Breast epithelium (tissue), 4 donors: ENCODE results near the gene CDH16. TPM values are rescaled to one million over a fixed set of nuclear protein-coding genes. Genes with fewer than 3 reads are reported as not detected.
"Not testable (repeated sequence)": the region's sequence is repeated elsewhere in the genome, so short reads cannot be mapped to it uniquely, and the experiment has no call there.

Experiments
- DNase-seq, 2 donors: peaks; one replicate each; pipeline ENCODE4 v3.0.0-alpha.2; 2019; ENCODE audit warnings: low spot score in 2 of 2
- H3K27ac ChIP-seq, 2 donors: fragments of 200-600 bp; sonication (generic) in 1 of 2; one replicate each; pipeline ENCODE4 v1.5.1; 2016 to 2019; ENCODE audit warnings: mild to moderate bottlenecking in 1 of 2
- H3K27me3 ChIP-seq, 2 donors: fragments of 200-600 bp; sonication (generic) in 1 of 2; one replicate each; pipeline versions ENCODE4 v1.5.1 to v1.6.0; 2017 to 2019; ENCODE audit warnings: control low read depth in 1 of 2, mild to moderate bottlenecking in 1 of 2
- H3K36me3 ChIP-seq: fragments of 200-600 bp; one replicate; pipeline ENCODE4 v1.5.1; 2019
- H3K4me1 ChIP-seq, 2 donors: fragments of 200-600 bp; sonication (generic); one replicate each; pipeline ENCODE4 v1.5.1; 2016 to 2019; ENCODE audit warnings: control low read depth in 1 of 2
- H3K4me3 ChIP-seq, 3 donors: fragments of 200-600 bp; sonication (generic); 1 replicate in 2 of 3; 2 replicates in 1 of 3; pipeline ENCODE4 v1.5.1; 2016 to 2019; ENCODE audit warnings: mild to moderate bottlenecking in 3 of 3, moderate library complexity in 2 of 3
- H3K9me3 ChIP-seq, 2 donors: fragments of 200-600 bp; sonication (generic) in 1 of 2; one replicate each; pipeline ENCODE4 v1.5.1; 2016 to 2019; ENCODE audit warnings: control low read depth in 1 of 2
- POLR2A ChIP-seq: fragments of 450-650 bp; IDR thresholded peaks from one replicate; pipeline ENCODE4 v1.6.1; 2016; ENCODE audit warnings: antibody characterized with exemption, mild to moderate bottlenecking, moderate library complexity
- POLR2AphosphoS5 ChIP-seq, 3 donors: sonication (generic); formaldehyde crosslinking; IDR thresholded peaks; one replicate each; pipeline ENCODE4 v1.6.1; 2017; ENCODE audit warnings: antibody characterized with exemption in 3 of 3
- intact Hi-C: fragments of 100-400 bp; cut with DNase I; formaldehyde crosslinking; loops from one replicate; pipeline ENCODE4 v1.15.1; 2023; ENCODE audit warnings: low total_unique reads
- total RNA-seq, 3 donors: library from RNA; depleted of rRNA; stranded (reverse); fragments of >200 nt; gene quantifications; one replicate each; pipeline ENCODE4 v1.1.0, GENCODE V29; 2016
- TF ChIP-seq, protein P1 (sequence below), 3 donors: fragments of 450-650 bp; IDR thresholded peaks; one replicate each; pipeline ENCODE4 v1.5.1; 2016 to 2017; ENCODE audit warnings: antibody characterized with exemption in 3 of 3, mild to moderate bottlenecking in 3 of 3, moderate library complexity in 3 of 3

Gene CDH16
- total RNA-seq, 3 donors from 2014 or later = not detected

DNA sequence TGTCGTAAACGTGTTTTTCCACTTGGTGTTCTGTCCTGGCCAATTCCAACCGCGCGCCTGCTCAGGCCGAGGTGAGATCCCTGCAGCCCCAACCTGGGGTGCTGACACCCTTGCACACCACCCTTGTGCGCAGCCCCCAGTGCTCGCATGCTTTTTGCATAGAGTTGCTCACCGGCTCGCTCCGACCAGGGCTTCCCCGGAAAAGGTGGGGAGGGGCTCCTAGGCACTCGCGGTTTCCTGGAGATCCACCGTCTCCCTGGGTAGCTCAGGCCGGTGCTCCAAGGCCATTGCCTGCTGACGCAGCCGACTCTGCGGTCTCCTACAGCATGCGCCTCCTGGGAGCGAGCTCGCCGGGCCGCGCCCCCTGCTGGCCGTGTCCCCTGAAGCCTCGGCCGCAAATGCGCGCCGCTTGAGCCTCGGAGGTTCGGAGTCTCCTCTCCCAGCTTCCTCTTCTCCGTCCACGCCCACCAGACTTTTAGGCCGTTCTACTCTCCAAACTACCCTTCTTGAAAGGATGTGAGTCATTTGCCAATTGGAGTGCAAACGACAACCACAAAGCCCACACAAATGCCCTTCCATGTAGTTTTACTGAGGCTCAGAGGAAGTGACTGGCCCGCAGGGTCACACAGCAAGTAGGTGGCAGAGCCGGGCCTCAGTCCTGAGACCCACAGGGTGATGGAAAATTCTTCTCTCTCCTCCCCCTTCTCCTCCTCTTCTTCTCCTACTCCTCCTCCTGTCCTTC lies 45.6 kb downstream of the CDH16 start:
- Histone ChIP-seq H3K9me3 (no peaks in the 10 kb centered on the region), H3K36me3 (no peaks in the 10 kb centered on the region), H3K4me3 (peak overlapping the region in 2 of 3 donors; percentile 46 to 56), H3K4me1 (no peaks in the 10 kb centered on the region), H3K27ac (peak overlapping the region; percentile 46 to 79), H3K27me3 (no peaks in the 10 kb centered on the region)
- no peak for TF ChIP-seq POLR2A
- TF ChIP-seq, protein P1, sequence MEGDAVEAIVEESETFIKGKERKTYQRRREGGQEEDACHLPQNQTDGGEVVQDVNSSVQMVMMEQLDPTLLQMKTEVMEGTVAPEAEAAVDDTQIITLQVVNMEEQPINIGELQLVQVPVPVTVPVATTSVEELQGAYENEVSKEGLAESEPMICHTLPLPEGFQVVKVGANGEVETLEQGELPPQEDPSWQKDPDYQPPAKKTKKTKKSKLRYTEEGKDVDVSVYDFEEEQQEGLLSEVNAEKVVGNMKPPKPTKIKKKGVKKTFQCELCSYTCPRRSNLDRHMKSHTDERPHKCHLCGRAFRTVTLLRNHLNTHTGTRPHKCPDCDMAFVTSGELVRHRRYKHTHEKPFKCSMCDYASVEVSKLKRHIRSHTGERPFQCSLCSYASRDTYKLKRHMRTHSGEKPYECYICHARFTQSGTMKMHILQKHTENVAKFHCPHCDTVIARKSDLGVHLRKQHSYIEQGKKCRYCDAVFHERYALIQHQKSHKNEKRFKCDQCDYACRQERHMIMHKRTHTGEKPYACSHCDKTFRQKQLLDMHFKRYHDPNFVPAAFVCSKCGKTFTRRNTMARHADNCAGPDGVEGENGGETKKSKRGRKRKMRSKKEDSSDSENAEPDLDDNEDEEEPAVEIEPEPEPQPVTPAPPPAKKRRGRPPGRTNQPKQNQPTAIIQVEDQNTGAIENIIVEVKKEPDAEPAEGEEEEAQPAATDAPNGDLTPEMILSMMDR (IDR thresholded peaks at IDR 0.05) = peak; percentile 78 to 82 (median 81)
- TF ChIP-seq POLR2AphosphoS5 (IDR thresholded peaks at IDR 0.05) = peak in 2 of 3 donors; percentile 11 to 43
- intact Hi-C loops = no loop called here
- DNase-seq = peak; percentile 80 to 86

DNA sequence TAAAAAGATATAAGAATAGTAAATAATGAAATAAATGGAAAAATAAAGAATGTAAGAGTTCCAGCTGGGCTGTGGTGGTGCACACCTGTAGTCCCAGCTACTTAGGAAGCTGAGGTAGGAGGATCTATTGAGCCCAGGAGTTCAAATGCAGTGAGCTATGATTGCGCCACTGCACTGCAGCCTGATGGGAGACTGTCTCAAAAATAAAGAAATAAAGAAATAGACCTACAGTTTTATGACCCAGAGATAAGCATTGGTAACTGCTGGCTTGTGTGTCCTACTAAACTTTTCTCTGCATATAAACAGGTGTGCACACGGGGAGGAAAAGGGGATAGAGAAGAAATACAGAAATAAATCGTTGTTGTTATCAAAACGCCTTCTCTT lies 46.1 kb downstream of the CDH16 start:
- TF ChIP-seq POLR2A (no peak), POLR2AphosphoS5 (IDR thresholded peaks at IDR 0.05) (no peak)
- TF ChIP-seq, protein P1 (IDR thresholded peaks at IDR 0.05) = no peak
- H3K9me3 ChIP-seq = no peaks in the 10 kb centered on the region
- no peak for DNase-seq
- no peaks in the 10 kb centered on the region for H3K27me3 ChIP-seq
- peak overlapping the region; percentile 46 to 79 for H3K27ac ChIP-seq
- H3K4me3 ChIP-seq = peak overlapping the region in 2 of 3 donors; percentile 46 to 56
- intact Hi-C loops = no loop called here
- H3K36me3 ChIP-seq = no peaks in the 10 kb centered on the region
- H3K4me1 ChIP-seq = no peaks in the 10 kb centered on the region

- Histone ChIP-seq H3K36me3 (no peaks in the 10 kb centered on the region), H3K4me1 (no peaks in the 10 kb centered on the region), H3K9me3 (no peaks in the 10 kb centered on the region), H3K27me3 (no peaks in the 10 kb centered on the region), H3K4me3 (no peak overlapping the region), H3K27ac (no peak overlapping the region)
- DNase-seq = no peak
- intact Hi-C loops = no loop called here
- no peak for TF ChIP-seq POLR2AphosphoS5 (IDR thresholded peaks at IDR 0.05)
- TF ChIP-seq, protein P1 (IDR thresholded peaks at IDR 0.05) = no peak
- TF ChIP-seq POLR2A = no peak
Measured at GRCh38 chr16:66871840-66872239, 46.8 kb downstream of the CDH16 start.

GRCh38 chr16:66871363-66871762 lies 47.3 kb downstream of the CDH16 start:
- intact Hi-C loops, H3K9me3 ChIP-seq, H3K36me3 ChIP-seq, H3K27ac ChIP-seq, H3K4me3 ChIP-seq, H3K4me1 ChIP-seq, DNase-seq, H3K27me3 ChIP-seq: not testable (repeated sequence)

DNA sequence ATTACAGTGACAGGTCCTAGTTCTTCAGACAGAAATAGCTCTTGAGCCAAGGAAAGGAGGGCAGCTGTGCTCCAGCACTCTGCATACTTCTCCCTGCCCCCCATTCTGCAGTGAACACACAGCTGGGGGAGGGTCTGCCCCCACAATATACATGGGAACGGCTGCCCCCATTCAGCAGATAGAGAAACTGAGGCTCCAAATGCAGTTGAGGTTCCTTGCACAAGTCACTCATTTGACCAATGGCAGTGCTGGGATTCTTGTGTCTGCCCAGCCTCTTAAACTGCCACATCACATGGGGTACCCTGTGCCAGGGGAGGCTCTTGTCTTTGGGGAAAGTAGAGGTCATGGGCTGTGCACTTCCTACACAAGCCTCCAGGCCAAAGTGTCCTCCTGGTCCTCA lies 49.3 kb downstream of the CDH16 start:
- no peak for DNase-seq
- no peaks in the 10 kb centered on the region for H3K4me1 ChIP-seq
- no peaks in the 10 kb centered on the region for H3K36me3 ChIP-seq
- no peak overlapping the region for H3K4me3 ChIP-seq
- TF ChIP-seq, protein P1 (IDR thresholded peaks at IDR 0.05) = no peak
- TF ChIP-seq POLR2AphosphoS5 (IDR thresholded peaks at IDR 0.05) (no peak), POLR2A (no peak)
- no peak overlapping the region for H3K27ac ChIP-seq
- no peaks in the 10 kb centered on the region for H3K27me3 ChIP-seq
- H3K9me3 ChIP-seq = no peaks in the 10 kb centered on the region
- intact Hi-C loops = loop anchor here (10.0 kb wide), 1 partner anchor 465 kb away; no protein-coding TSS in a partner anchor
